WERI-Rb-1 (cell line): ENCODE measurements around the gene SMARCE1.

Experiments used
- DNase-seq: peaks from one replicate; pipeline ENCODE4 v3.0.0-alpha.2; 2020
- H3K27ac ChIP-seq: fragments of 250-450 bp; sonication (Bioruptor Pico); 2 replicates; pipeline ENCODE4 v1.5.1; 2020; ENCODE audit warnings: mild to moderate bottlenecking, moderate library complexity
- H3K27me3 ChIP-seq: fragments of 250-450 bp; sonication (Bioruptor Pico); 2 replicates; pipeline ENCODE4 v1.5.1; 2021; ENCODE audit warnings: mild to moderate bottlenecking, low read depth, moderate library complexity; ENCODE audit not compliant: insufficient read depth, severe bottlenecking
- H3K36me3 ChIP-seq: fragments of 250-450 bp; sonication (Bioruptor Pico); 2 replicates; pipeline ENCODE4 v1.5.1; 2020; ENCODE audit warnings: mild to moderate bottlenecking, moderate library complexity
- H3K4me3 ChIP-seq: 2 replicates; pipeline ENCODE4 v1.5.1; 2011; ENCODE audit warnings: low read depth, mild to moderate bottlenecking, control low read depth, low read length
- H3K9me3 ChIP-seq: fragments of 250-450 bp; sonication (Bioruptor Pico); 2 replicates; pipeline ENCODE4 v1.5.1; 2021; ENCODE audit warnings: mild to moderate bottlenecking, moderate library complexity; ENCODE audit not compliant: severe bottlenecking
- TF ChIP-seq, protein P1 (sequence below): IDR thresholded peaks from 2 replicates; pipeline ENCODE4 v1.5.1; 2011; ENCODE audit warnings: low read depth, mild to moderate bottlenecking, control low read depth, inconsistent platforms, low read length

Gene SMARCE1

GRCh38 chr17:40617678-40618240 lies 29.9 kb downstream of the SMARCE1 start:
- no peak overlapping the region for H3K4me3 ChIP-seq
- no peaks in the 10 kb centered on the region for H3K9me3 ChIP-seq
- H3K27ac ChIP-seq: no peak overlapping the region
- H3K27me3 ChIP-seq: peaks cover 66% of the 10 kb centered on the region
- DNase-seq: peak; percentile 41
- TF ChIP-seq, protein P1, sequence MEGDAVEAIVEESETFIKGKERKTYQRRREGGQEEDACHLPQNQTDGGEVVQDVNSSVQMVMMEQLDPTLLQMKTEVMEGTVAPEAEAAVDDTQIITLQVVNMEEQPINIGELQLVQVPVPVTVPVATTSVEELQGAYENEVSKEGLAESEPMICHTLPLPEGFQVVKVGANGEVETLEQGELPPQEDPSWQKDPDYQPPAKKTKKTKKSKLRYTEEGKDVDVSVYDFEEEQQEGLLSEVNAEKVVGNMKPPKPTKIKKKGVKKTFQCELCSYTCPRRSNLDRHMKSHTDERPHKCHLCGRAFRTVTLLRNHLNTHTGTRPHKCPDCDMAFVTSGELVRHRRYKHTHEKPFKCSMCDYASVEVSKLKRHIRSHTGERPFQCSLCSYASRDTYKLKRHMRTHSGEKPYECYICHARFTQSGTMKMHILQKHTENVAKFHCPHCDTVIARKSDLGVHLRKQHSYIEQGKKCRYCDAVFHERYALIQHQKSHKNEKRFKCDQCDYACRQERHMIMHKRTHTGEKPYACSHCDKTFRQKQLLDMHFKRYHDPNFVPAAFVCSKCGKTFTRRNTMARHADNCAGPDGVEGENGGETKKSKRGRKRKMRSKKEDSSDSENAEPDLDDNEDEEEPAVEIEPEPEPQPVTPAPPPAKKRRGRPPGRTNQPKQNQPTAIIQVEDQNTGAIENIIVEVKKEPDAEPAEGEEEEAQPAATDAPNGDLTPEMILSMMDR: peak; percentile 45
- no peaks in the 10 kb centered on the region for H3K36me3 ChIP-seq

DNA sequence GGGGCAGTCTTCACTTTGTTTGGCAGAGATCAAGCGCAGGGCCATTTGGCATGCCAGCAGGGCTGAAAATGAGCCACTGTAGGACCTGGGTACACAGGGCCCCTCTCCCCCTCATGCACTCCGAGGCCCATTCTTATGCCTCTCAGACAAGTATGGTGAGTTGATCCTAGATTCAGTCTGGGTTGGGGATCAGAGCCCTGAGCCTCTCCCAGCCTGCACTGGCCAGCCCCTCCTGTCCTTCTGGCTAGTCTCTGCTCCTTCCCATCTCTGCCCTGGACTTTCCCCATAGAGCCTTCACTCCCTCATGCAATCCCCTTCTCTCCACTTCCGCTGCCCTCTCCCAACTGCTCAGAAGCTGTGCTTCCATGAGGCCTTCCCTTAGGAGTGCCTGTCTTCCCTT lies 31.0 kb downstream of the SMARCE1 start:
- Histone ChIP-seq H3K9me3 (no peaks in the 10 kb centered on the region), H3K27ac (no peak overlapping the region), H3K4me3 (no peak overlapping the region), H3K36me3 (no peaks in the 10 kb centered on the region), H3K27me3 (peaks cover 77% of the 10 kb centered on the region)
- TF ChIP-seq, protein P1: no peak
- DNase-seq: no peak

- H3K36me3 ChIP-seq: no peaks in the 10 kb centered on the region
- DNase-seq: no peak
- no peak overlapping the region for H3K27ac ChIP-seq
- H3K27me3 ChIP-seq: peaks cover 83% of the 10 kb centered on the region
- H3K9me3 ChIP-seq: no peaks in the 10 kb centered on the region
- no peak overlapping the region for H3K4me3 ChIP-seq
- TF ChIP-seq, protein P1: no peak
These were observed 31.7 kb downstream of the SMARCE1 start for GRCh38 chr17:40615841-40616476.

- no peaks in the 10 kb centered on the region for H3K36me3 ChIP-seq
- no peak overlapping the region for H3K4me3 ChIP-seq
- DNase-seq: peak; percentile 88
- no peaks in the 10 kb centered on the region for H3K9me3 ChIP-seq
- TF ChIP-seq, protein P1: peak; percentile 90
- no peak overlapping the region for H3K27ac ChIP-seq
- H3K27me3 ChIP-seq: peaks cover 86% of the 10 kb centered on the region
These were observed 32.4 kb downstream of the SMARCE1 start for GRCh38 chr17:40615068-40615840.

GRCh38 chr17:40614431-40615067 lies 33.1 kb downstream of the SMARCE1 start:
- Histone ChIP-seq H3K27me3 (peaks cover 86% of the 10 kb centered on the region), H3K27ac (no peak overlapping the region), H3K9me3 (no peaks in the 10 kb centered on the region), H3K36me3 (no peaks in the 10 kb centered on the region), H3K4me3 (no peak overlapping the region)
- TF ChIP-seq, protein P1: no peak
- no peak for DNase-seq
